IPS DF 19.7 (cell line): ENCODE results near the gene GOLGA1.
"Not testable (repeated sequence)": the region's sequence is repeated elsewhere in the genome, so short reads cannot be mapped to it uniquely, and the experiment has no call there.

Experiments used
- DNase-seq: peaks from one replicate; pipeline ENCODE4 v3.0.0-alpha.2; 2013; ENCODE audit warnings: low read depth, low spot score

GOLGA1 gene, protein sequence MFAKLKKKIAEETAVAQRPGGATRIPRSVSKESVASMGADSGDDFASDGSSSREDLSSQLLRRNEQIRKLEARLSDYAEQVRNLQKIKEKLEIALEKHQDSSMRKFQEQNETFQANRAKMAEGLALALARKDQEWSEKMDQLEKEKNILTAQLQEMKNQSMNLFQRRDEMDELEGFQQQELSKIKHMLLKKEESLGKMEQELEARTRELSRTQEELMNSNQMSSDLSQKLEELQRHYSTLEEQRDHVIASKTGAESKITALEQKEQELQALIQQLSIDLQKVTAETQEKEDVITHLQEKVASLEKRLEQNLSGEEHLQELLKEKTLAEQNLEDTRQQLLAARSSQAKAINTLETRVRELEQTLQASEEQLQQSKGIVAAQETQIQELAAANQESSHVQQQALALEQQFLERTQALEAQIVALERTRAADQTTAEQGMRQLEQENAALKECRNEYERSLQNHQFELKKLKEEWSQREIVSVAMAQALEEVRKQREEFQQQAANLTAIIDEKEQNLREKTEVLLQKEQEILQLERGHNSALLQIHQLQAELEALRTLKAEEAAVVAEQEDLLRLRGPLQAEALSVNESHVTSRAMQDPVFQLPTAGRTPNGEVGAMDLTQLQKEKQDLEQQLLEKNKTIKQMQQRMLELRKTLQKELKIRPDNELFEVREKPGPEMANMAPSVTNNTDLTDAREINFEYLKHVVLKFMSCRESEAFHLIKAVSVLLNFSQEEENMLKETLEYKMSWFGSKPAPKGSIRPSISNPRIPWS

DNA sequence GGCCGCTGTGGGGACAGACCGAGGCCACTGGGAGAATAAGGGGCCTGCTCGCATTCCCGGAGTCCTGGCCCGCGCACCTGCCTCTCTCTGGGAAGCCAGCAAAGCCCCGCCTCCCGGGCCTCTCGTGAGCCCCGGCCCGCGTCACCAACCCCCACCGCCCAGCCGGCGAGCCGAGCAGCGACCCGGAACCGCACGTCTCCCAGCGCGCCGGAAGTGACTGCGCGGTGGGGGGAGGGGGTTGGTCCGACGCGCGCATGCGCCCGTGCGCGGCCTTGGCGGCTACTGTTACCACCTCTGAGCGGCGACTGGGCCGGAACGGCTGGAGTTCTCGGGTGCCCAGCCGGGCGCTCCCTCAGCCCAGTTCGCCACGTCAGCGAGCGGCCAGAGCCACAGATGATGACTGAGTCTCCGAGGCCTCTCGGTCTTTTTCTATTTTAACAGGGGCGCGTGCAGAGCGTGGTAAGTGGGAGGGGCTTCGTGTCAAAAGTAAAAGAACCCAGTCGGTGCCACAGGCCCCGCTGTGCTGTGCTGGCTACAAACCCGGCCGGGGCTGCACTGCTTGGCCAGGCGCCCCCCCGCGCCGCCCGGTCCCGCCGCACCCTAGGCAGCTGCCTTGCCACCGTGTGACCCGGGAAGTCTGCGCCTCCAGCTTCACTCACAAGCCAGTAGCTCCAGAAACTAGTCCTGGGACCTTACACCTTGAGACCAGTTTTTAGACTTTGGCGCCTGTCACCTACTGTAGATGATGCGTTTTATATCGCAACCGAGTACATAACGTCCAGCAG lies at the start of gene GOLGA1:
GOLGA1 (minus strand) TSS at position 190 of the 785 bp plus-strand sequence. CDS start 2,372 bp downstream, outside the sequence.
- DNase-seq = peak; percentile 67

DNA sequence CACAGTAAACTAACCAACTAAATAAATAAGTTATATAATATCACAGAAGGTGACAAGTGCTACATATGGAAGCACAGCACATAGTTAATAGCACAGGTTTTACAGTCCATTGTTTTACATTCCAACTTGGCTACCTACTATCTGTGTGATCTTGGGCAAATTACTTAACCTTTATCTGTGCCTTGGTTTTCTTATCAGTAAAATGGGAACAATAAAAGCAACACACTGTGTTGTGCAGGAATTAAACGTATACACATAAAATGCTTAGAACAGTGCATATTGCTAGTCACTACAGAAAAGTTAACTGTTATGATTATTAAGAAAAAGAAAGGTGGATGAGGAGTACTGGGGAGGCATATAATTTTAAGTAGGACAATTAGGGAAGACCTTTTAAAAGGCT lies 42.8 kb upstream of the GOLGA1 start:
- DNase-seq = no peak

DNA sequence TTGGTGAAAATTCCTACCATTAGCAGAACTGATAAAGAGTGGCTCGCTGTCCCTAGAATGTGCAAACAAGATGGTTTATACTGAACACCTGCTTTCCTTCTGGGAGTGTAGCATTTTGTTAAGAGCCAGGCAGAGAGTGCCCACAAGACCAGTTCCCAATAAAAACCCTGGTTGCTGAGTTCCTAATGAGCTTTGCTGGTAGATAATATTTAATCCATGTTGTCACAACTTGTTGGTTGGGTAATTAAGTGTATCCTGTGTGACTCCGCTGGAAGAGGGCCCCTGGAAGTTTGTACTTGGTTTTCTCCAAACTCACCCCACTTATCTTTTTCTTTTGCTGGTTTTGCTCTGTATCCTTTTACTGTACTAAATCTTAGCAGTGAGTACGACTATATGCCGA lies 39.5 kb upstream of the GOLGA1 start:
- DNase-seq = no peak

DNA sequence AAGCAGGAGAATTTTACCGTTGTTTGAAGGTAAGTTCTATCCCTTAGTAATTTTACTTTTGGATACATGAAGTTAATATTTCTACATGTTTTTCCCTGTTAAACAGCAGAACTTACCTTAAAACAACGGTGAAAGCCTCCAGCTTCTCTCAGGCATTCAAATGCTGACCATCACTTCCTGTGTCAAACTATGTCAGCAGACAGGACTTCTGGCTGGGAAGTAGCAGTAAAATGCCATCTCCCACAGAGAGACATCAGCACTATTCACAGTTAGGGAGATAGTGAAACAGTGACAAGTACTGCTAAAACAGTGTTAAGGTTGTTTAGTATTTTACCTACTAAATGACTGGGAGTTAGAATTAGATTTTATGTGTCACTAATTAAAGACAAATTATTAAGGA lies 34.2 kb upstream of the GOLGA1 start:
- DNase-seq = peak; percentile 35

DNA sequence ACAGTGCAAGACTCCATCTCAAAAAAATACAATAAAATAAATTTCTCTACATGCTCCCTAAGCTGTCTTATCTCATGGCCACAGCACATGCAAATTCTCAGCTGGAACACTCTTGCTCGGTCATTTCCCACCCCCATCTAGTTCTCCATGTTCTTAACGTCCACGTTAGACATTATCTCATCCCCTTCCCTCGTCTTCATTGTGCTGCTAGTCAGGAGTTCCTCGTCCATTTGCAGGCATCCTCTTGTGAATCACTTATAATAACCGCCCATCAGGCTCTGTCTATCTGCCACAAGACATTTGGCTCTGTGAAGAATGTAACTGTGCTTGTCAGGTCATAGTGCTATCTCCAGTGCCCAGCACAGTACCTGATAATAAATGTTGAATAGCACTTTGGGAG lies 32.9 kb upstream of the GOLGA1 start:
- no peak for DNase-seq

DNA sequence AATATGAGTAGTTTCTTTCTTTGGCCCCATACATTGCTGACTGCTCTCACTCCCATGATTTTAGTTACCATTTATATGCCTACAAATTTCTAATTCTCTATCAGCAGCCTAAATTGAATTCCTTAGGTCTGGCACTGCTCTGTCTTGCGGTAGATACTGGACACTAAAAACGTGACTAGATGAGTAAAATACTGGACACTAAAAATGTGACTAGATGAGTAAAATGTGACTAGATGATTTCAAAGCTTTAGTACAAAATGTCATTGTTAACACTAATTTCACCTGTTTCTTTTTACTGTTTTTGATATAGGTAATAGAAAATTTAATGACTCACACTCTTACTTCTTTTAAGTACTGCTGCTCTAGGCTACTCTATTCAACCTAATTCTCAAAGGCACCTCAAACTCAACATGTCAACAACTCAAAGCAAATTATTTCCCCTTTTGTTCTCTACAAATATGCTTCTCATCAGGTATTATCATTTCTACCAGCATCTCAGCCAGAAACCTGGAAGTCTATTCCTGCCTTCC lies 31.4 kb upstream of the GOLGA1 start:
- DNase-seq = no peak

DNA sequence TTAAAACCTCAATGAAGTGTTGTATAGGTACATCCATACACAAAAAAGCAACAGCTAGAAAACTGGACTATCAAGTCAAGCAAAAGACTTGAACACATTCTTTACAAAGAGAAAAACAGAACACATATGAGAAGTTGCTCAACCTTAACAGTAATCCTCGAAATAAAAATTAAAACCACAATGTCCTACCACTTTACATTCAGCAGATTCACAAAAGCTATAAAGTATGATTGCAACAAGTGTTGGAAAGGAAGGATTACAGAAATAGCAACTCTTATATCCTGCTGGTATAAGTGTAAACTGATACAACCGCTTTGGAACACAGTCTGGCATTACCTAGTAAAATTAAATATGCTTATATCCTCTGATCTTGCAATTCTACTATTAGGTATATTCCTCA lies 28.5 kb upstream of the GOLGA1 start:
- no peak for DNase-seq

DNA sequence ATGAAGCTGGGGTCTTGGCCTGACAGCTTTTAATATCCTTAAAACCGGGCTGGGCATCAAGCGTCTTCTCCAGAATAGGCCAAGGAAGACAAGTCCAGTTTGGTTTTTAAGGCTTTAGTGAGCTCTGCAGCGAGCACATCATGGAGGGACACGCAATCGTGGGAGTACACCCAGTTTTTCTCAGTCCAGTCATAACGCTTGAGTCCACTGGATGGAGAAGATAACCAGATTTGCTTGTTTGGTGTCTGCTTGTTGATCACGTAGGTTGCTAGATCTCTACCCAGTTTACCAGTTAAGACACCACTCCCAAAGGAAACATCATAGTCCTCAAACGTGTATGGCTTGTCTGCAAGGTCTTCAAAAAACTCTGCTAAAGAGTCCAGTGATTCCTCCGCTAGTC lies 27.4 kb upstream of the GOLGA1 start:
- DNase-seq = no peak

DNA sequence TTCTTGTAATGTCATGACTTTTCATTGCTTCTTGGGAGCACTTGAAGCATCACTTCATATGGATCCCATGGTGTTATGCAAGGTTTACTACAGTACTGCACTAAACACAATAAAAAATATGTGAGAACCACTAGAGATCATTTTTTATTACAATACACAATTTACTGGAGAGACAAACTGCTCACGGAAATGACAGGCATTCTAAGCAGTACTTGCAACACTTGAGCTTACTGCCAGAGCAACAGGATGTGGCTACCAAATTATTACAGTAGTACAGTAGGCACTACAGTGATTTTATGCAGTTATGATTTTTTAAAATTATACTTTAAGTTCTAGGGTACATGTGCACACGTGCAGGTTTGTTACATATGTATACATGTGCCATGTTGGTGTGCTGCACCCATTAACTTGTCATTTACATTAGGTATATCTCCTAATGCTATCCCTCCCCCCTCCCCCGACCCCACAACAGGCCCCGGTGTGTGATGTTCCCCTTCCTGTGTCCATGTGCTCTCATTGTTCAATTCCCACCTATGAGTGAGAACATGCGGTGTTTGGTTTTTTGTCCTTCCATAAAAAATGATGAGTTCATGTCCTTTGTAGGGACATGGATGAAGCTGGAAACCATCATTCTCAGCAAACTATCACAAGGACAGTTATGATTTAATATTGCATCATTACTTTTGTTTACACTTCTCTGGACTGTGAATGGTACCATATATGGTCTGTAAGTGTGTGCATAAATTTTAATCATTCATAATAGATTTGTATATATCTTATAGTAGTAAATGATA lies 25.1 kb upstream of the GOLGA1 start:
- not testable (repeated sequence) for DNase-seq

DNA sequence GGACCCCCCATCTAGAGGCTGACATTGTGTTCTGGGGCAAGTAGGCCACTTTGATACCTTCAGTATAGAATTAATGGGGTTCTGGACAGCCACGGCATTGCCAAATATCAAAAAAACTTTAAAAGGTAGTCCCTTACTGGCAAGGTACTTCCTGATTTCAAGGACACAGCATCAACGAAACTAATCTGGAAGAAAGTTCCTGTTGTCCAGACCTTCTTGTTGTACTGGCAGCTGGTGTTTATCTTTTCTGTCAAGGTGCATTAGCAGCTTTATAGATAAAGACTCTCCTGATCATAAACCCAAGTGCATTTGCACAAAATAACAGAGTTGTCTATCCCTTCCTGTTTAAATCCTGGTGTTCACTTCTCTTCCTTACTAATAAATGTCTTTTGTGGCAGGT lies 23.7 kb upstream of the GOLGA1 start:
- DNase-seq = no peak

DNA sequence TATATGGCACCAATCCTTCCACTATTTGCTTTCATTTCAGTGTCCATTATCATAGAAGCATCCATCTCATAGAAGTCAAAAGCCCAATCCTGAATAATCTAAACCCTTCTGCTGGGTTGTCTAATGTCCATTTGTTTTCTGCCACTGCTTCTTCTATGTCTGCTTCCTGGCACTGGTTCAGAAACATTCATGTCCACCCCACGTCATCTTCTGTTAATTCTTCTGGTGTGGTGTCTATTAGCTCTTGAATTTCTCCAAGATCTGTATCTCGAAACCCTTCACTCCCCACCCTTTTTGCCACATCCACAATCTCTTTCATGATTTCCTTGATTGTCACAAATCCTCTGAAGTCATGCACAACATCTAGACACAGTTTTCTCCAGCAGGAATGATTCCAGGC lies 23.2 kb upstream of the GOLGA1 start:
- DNase-seq = no peak

DNA sequence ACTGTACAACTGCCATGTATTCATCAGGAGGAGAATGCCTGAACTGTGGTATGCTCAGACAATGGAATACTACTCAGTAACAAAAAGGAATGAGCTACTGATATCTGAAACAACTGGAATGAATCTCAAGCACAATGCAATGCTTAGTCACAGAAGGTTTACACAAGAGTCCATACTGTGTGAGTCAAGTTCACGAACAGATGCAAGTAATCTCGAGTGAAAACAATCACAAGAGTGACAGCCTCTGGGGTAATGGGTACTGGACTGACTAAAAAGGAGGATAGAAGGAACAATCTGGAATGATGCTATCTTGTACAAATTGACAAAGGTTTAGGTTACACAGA lies 19.5 kb upstream of the GOLGA1 start:
- DNase-seq = no peak

DNA sequence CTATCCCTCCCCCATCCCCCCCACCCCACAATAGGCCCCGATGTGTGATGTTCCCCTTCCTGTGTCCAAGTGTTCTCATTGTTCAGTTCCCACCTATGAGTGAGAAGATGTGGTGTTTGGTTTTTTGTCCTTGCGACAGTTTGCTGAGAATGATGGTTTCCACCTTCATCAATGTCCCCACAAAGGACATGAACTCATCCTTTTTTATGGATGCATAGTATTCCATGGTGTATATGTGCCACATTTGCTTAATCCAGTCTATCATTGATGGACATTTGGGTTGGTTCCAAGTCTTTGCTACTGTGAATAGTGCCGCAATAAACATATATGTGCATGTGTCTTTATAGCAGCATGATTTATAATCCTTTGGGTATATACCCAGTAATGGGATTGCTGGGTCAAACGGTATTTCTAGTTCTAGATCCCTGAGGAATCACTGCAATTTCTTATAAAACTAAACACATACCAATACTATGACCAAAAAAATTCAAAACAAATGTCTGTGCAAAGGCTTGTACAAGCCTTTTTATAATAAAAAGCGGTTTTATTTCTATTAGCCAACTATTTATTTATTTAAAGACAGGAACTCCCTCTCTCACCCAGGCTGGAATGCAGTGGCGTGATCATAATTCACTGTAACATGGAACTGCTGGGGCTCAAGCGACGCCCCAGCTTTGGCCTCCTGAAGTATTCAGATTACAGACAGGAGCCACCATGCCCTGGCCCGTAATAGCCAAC lies 19.0 kb upstream of the GOLGA1 start:
- not testable (repeated sequence) for DNase-seq

DNA sequence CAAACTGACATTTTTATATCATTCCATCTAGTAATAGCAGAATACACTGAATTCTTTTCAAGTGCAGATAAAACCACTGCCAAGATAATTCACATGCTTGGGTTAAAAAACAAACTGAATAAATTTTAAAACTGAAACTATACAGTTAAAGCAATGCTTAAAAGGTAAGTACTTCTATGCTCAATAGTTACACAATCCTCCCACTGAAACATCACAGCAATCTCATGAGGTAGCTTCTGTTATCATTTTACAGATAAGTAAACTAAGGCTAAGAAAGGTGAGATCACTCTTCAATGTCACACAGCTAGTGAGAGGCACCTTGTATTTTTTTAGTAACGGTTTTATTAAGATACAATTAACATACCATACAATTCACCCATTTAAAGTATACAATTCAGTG lies 13.4 kb upstream of the GOLGA1 start:
- no peak for DNase-seq

DNA sequence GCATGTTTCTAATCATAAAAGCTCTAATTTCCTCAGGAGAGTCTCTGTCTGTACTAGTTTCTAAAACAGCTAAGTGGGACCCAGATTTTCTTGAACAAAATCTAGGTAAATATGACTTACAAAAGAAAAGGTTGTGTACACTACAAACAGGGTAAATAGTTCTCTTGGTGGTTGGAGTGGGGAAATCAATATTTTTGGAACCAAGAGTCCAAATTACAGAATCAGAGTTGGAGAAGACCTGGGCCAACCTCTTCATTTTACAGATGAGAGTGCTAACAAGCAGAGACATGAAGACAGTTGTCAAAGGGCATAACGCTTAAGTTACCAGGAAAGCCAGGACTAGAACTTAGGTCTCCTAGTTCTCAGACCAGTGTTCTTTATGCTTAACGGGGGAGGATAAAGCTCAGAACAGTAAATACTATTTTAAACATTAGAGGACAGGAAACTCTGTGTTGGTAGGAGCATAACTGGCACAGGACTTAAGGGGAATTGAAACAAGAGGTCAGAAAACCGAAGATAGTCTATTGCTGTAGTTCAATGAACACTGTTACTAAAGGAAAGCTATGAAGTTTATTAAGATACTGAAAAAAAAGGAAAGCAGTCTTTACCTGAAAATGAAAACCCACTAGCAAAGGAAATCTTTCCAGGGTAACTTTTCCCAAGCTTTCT lies 9.3 kb upstream of the GOLGA1 start:
- no peak for DNase-seq

DNA sequence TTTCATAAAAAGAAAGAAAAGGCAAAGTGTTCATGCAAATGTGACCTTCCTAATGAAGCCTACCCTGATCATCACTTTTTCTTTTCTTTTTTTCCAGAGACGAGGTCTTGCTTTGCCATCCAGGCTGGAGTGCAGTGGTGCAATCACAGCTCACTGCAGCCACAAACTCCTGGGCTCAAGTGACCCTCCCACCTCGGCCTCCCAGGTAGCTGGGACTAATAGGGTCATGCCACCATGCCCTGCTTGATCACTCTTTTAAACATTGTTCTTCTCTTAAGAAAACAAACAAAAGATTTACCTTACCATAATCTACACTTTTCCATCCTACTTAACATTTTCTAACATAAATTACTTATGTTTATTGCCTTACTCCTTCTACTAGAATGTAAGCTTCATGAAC lies 8.5 kb upstream of the GOLGA1 start:
- DNase-seq = no peak

DNA sequence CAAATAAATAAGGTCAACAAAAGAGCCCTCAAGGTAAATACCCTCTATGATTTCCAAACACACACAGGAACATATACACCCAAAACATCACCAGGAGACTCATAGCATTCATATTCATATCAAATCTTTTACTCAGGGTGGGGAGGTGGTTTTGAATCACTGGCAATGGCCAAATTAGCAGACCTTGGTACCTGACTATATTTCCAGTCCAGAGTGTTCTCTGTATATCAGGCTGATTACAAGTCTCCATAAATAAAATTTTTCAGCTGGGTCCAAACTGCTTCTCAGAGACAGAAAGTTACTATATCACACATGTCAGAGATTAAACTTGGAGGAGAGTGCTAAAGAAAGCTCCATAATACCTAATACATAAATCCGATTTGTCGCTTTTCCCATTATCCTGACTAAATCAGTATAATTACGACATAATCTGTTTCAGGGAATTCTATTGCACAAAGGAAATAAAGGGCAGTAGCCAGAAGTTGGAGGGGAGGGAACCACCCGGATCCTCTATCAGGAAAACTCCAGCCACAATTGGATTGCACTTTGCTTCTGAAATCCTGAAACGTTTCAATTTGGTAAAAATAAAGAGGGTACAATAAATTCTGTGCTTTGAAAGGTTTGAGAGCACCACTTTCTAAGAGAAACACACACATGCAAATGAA lies 7.0 kb upstream of the GOLGA1 start:
- DNase-seq = no peak

DNA sequence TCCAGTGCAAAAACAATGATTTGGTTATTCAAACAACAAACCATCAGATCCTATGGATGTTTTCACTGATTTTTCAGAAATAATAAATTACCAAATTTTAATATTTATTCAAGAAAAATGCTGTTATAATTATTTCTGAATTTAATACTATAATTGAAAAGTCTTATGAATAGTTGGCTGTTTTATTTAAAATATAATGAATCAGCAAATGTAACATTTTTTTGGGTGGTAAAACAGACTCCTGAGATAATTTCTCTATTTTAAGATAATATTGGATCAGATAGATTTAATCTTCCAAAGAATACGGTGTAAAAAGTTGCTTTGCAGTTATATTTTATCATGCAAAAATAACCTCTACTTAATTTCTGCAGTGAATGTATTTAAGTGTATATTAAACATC lies 5.3 kb upstream of the GOLGA1 start:
- no peak for DNase-seq
